GM18861 (cell line): ENCODE measurements around the gene TCF4.

Experiments
- ATAC-seq: cut with Tn5 transposase; IDR thresholded peaks from one replicate; pipeline ENCODE4 v1.9.1; 2021; ENCODE audit not compliant: unreplicated experiment

TCF4 gene

GRCh38 chr18:55446996-55447671 is 140.9 kb downstream of the TCF4 start:
- no peak for ATAC-seq

GRCh38 chr18:55444536-55444935 is 143.5 kb downstream of the TCF4 start:
- no peak for ATAC-seq

GRCh38 chr18:55443776-55444175 is 144.2 kb downstream of the TCF4 start:
- no peak for ATAC-seq

GRCh38 chr18:55442561-55442960 is 145.4 kb downstream of the TCF4 start:
- ATAC-seq, result no peak

GRCh38 chr18:55440988-55441387 is 147.0 kb downstream of the TCF4 start:
- ATAC-seq, result no peak

- ATAC-seq, result no peak
Observed at GRCh38 chr18:55439056-55439455, 148.9 kb downstream of the TCF4 start.

GRCh38 chr18:55435592-55435991 is 152.4 kb downstream of the TCF4 start:
- ATAC-seq, result no peak

GRCh38 chr18:55433648-55434047 is 154.3 kb downstream of the TCF4 start:
- no peak for ATAC-seq

GRCh38 chr18:55433140-55433539 is 154.9 kb downstream of the TCF4 start:
- ATAC-seq, result no peak

GRCh38 chr18:55432307-55433040 is 155.5 kb downstream of the TCF4 start:
- ATAC-seq, result no peak

GRCh38 chr18:55430026-55430425 is 158.0 kb downstream of the TCF4 start:
- no peak for ATAC-seq

- ATAC-seq, result no peak
Observed at GRCh38 chr18:55427951-55428350, 160.0 kb downstream of the TCF4 start.

- no peak for ATAC-seq
Observed at GRCh38 chr18:55425698-55426097, 162.3 kb downstream of the TCF4 start.

- ATAC-seq, result no peak
Observed at GRCh38 chr18:55422456-55423180, 165.4 kb downstream of the TCF4 start.

GRCh38 chr18:55421615-55422419 is 166.2 kb downstream of the TCF4 start:
- no peak for ATAC-seq

GRCh38 chr18:55421308-55421614 is 166.7 kb downstream of the TCF4 start:
- no peak for ATAC-seq

- ATAC-seq, result peak; percentile 76
Observed at GRCh38 chr18:55420665-55421307, 167.2 kb downstream of the TCF4 start.

- peak; percentile 8 for ATAC-seq
Observed at GRCh38 chr18:55419947-55420664, 167.9 kb downstream of the TCF4 start.

- ATAC-seq, result no peak
Observed at GRCh38 chr18:55419132-55419946, 168.7 kb downstream of the TCF4 start.
